GM21576 (cell line): Measurements from ENCODE around the gene MASP2.
A peak's percentile ranks its signal among the peaks of the same experiment; 100 is the strongest.
"Not testable (repeated sequence)": the region's sequence is repeated elsewhere in the genome, so short reads cannot be mapped to it uniquely, and the experiment has no call there.

Experiments used
- ATAC-seq: cut with Tn5 transposase; IDR thresholded peaks from one replicate; pipeline ENCODE4 v1.9.1; 2021; ENCODE audit warnings: mild to moderate bottlenecking, moderate library complexity; ENCODE audit not compliant: unreplicated experiment

Gene MASP2

DNA sequence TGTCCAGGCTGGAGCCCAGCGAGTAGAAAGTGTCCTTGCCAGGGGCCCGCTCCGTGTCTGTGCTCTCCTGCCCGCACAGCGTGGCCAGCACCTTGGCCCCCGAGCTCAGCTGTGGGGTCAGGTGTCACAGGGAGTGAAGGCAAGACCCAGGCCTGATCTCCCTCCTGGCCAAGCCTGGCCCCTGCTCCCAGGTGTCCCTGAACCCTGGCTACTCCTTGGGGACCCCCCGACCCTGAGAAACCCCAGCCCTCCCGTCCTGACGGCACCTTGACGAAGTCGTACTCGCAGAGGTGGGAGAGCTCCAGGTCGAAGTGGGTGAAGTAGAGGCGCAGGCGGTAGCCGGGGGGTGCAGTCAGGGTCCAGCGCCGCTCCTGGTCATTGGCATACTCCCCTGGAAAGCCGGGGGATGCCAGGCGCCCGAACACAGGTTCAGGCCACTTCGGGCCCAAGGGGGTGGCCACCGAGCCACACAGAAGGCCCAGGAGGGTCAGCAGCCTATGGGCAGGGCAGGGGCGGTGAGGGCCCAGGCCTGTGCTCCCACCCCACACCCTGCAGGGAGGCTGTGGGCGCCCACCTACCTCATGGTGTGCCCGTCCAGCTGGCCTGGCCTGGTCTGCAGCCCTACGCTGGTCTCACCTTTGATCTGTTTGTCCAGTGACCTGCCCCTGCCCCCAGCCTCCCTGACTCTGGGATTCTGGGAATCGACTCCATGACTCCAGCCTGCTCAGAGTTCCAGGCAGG is at the start of gene MASP2:
MASP2 (minus strand) TSS at position 615 of the 741 bp plus-strand sequence; CDS start at position 583, 32 bp downstream.
- no peak for ATAC-seq

DNA sequence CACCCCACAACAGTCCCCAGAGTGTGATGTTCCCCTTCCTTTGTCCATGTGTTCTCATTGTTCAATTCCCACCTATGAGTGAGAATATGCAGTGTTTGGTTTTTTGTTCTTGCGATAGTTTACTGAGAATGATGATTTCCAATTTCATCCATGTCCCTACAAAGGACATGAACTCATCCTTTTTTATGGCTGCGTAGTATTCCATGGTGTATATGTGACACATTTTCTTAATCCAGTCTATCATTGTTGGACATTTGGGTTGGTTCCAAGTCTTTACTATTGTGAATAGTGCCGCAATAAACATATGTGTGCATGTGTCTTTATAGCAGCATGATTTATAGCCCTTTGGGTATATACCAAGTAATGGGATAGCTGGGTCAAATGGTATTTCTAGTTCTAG is 36.7 kb upstream of the MASP2 start:
- not testable (repeated sequence) for ATAC-seq

DNA sequence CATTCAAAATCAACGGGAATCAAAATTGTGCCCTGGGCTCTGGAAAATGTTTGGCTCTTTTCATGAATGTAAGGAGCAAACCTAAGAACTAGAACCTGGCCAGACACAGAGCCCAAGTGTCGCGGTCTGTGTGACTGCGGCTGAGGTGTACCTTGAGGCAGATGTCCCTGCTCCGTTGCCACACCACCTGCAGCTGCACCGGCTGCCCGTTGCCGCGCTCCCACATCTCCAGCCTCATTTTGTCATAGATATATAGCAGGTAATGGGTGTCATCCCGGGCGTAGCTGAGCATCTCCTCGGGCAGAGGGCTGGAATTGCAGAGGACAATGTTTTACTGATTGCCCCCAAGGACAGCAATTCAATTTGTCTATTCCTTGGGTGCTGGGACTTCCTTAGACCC is 33.9 kb upstream of the MASP2 start:
- no peak for ATAC-seq

DNA sequence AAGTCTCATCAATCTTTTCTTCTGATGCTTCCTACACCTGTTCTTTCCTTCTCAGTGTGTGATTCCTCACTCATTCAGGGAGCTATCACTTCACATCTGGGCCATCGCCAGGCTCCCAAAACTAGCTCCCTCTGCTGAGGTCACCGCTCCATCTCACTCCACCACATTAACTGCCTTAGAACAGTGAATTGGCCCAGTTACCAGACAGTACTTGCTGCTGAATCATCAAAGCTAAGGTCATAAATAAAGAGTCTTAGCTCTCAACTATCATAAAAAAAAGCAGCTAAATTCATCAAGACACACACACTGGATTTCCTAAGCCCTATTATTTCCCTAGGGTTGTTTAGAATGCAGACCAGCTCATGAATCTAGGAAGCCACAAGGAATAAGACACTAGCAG is 31.6 kb upstream of the MASP2 start:
- no peak for ATAC-seq

DNA sequence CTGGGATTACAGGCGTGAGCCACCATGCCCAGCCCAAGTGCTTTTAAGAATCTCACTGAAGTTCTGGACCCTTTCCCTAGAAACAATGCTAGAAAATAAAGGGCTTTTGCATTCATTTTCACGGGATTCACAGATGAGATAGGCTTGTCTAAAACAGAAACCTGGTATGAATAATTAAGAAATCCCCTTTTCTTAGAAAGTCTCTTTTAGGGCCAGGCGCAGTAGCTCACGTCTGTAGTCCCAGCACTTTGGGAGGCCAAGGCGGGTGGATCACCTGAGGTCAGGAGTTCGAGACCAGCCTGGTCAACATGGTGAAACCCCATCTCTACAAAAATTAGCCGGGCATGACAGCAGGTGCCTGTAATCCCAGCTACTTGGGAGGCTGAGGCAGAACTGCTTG is 26.4 kb upstream of the MASP2 start:
- ATAC-seq = not testable (repeated sequence)

DNA sequence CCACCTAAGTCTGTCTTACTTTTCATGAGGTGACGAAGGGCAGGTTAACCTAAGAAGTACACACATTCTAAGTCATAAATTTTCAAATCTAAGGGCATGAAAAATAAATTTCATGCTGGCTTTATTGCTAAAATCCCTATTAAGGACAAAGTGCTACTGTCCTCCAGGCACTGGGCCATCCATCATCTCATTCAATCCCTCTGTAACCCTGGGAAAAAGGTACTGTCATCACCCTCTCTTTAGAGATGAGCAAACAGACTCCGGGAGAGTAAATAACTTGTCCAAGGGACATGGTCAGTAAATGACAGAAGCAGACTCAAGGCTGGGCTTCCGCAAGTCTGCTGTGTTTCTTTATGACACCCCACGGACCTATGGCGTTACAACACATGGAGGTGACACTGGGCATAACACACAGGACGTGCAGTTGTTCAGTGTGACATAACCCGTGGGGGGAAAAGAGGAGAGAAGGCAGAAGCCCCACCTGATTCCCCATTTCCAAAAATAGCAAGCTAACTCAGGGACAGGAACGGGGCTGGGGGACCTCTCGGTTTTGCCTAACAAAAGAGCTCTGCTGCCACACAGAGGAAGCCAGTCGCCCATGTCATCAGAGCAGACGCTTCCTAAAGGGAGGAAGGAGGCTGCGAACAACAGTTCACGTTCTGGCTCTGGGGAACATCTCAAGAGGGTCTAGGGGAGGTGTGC is 25.3 kb upstream of the MASP2 start:
- no peak for ATAC-seq

DNA sequence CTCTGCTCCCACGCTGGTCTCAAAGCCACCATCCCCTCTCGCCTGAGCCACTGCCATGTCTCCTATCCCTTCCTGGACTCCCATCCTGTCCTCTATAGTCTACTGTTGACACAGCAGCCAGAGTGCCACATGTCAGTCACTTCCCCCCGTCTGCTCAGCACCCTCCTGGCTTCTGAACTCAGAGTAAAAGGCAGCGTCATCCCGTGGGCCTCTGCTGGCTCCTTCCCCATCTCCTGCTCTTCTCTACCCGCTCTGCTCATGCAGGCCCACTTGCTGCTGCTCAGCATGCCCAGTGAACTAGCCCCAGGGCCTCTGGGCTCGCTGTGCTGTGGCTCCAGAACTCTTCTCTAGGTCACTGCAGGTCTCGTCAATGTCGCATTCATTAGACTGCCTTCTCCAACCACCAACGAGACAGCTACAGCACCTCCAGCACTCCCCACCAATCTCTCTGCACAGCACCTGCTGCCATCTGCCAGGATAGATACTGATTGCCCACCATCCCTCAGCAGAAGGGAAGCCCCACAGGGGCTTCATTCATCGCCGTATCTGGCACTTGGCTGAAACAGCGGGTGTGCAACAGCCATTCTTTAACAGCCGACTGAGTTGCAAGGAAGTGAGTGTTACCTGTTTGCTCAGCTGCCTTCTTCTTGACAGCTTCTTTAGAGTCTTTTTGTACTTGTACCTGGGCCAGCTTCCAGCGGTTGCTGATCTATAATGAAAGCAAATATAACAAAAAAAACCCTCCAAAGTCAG is 24.6 kb upstream of the MASP2 start:
- ATAC-seq = no peak

- no peak for ATAC-seq
Observed at GRCh38 chr1:11070876-11071275, 23.8 kb upstream of the MASP2 start.

GRCh38 chr1:11068600-11069473 is 21.8 kb upstream of the MASP2 start:
- no peak for ATAC-seq

GRCh38 chr1:11067716-11068599 is 20.9 kb upstream of the MASP2 start:
- no peak for ATAC-seq

GRCh38 chr1:11065796-11066195 is 18.8 kb upstream of the MASP2 start:
- no peak for ATAC-seq

GRCh38 chr1:11064942-11065341 is 17.9 kb upstream of the MASP2 start:
- ATAC-seq = no peak

- ATAC-seq = not testable (repeated sequence)
Observed at GRCh38 chr1:11063937-11064537, 17.0 kb upstream of the MASP2 start.

GRCh38 chr1:11062965-11063401 is 15.9 kb upstream of the MASP2 start:
- ATAC-seq = no peak

- ATAC-seq = no peak
Observed at GRCh38 chr1:11061652-11062365, 14.8 kb upstream of the MASP2 start.

DNA sequence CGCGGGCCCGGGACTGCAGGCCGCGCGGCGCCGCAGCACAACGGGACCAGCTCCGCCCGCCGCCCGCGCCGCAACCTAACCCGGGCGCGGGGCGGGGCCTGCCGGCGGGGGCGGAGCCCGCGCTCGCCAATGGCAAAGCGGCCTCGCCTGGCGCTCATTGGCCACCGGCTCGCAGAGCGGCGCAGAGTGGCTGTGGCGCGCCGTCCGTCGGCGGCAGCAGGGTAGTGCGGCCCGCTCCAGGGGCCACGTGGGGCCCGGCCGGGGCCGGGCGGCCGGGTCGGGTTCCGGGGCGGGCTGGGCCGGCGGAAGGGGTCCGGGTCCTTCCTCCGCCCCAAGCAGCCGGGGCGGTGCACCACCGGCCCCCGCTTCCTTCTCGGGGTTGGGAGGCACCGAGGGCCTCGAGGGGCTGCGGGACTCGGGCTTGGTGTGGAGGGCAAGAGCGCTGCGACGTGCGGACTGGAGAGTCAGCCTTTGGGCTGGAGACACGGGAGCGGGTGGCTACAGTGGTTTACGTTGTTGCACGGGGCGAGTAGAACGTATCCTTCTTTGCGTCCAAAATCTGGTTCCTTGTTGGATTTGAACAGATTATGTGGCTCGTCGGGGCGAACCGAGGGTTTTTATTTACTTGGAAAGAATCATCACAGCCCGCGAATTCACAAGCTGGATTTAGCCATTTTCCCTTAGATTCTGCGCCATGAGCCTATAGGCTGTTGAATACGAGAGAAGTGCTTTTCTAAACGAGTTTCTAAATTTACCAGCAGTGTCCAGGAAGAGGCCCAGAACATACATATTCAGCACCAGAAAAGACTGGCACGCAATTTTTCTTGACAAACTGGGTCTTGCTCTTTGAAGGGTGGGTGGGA is 13.2 kb upstream of the MASP2 start, which contains the start of gene SRM:
SRM (minus strand) TSS at position 51 of the 863 bp plus-strand sequence. CDS start 75 bp downstream, outside the sequence.
- ATAC-seq = peak; percentile 82

GRCh38 chr1:11059155-11059967 is 12.3 kb upstream of the MASP2 start:
- ATAC-seq = peak; percentile 28
